OCI-LY7 (cell line): Measurements from ENCODE around the gene ADGRG3.
"Not testable (repeated sequence)": the region's sequence is repeated elsewhere in the genome, so short reads cannot be mapped to it uniquely, and the experiment has no call there.

Experiments used
- CTCF ChIP-seq: fragments of 200-600 bp; sonication (generic); conservative IDR thresholded peaks from 2 replicates; pipeline ENCODE4 v1.5.1; 2014; ENCODE audit warnings: mild to moderate bottlenecking, antibody characterized with exemption, low read length, moderate library complexity, mixed read lengths
- EZH2phosphoT487 ChIP-seq: fragments of 200-600 bp; sonication (generic); IDR thresholded peaks from 2 replicates; pipeline ENCODE4 v1.6.1; 2018; ENCODE audit warnings: low read depth, borderline replicate concordance, mild to moderate bottlenecking, mixed run types, antibody characterized with exemption, low read length, moderate library complexity, mixed read lengths

GRCh38 chr16:57712569-57712968 lies 44.5 kb downstream of the ADGRG3 start:
- TF ChIP-seq CTCF, EZH2phosphoT487: not testable (repeated sequence)
